NCI-H2081 treated with DMSO at 0.1 percent for 48 hours (cell line): ENCODE results near the gene CWC22.
"Not testable (repeated sequence)": the region's sequence is repeated elsewhere in the genome, so short reads cannot be mapped to it uniquely, and the experiment has no call there.

Source experiments
- DNase-seq: peaks from one replicate; lab custom pipeline; 2025; lab: John Stamatoyannopoulos, UW

Gene CWC22

GRCh38 chr2:179950391-179950790 is 56.7 kb downstream of the CWC22 start:
- DNase-seq = no peak

DNA sequence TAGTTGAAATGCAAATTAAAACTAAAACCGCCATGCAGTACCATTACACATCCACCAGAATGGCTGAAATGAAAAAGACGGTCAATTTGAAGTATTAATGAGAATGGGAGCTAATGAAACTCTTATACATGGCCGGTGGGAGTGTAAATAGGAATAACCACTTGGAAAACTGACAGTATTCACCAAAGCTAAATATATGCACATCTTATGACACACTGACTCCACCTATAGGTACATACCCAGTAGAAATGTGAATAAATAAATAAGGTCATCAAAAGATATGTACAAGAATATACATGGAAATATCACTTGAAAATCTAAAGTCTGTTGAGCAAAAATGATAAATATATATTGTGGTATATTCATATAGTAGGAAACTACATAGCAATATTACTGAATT is 57.7 kb downstream of the CWC22 start:
- DNase-seq = no peak

DNA sequence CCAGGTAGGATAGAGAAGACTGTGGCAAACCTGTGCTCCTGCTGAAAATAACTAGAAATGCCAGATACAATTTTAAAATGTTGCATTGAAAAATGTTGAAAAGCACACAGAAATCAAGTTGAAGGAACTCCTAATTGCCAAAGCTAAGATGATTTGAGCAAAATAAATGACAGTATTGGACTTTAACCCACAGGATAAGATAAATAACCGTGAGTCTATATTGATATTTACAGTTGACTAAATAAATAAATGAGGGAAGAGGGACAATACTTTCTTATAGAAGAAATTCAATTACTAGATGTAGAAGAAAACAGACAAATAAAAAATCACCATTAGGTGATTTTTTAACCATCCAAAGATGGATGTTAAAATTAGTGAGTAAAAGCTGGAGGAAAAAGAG is 59.0 kb downstream of the CWC22 start:
- DNase-seq = no peak

GRCh38 chr2:179946810-179947615 is 60.1 kb downstream of the CWC22 start:
- DNase-seq = no peak

GRCh38 chr2:179946346-179946745 is 60.8 kb downstream of the CWC22 start:
- no peak for DNase-seq

GRCh38 chr2:179939259-179939658 is 67.8 kb downstream of the CWC22 start:
- DNase-seq = no peak

DNA sequence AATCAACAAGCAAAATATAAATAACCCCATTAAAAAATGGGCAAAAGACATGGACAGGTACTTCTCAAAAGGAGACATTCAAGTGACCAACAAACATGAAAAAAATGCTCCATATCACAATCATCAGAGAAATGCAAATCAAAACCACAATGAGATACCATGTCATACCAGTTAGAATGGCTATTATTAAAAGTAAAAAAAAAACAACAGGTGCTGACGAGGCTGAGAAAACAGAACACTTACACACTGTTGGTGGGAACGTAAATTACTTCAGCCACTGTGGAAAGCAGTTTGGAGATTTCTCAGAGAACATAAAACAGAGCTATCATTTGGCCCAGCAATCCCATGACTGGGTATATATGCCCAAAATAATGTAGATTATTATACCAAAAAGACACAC is 69.1 kb downstream of the CWC22 start:
- no peak for DNase-seq

DNA sequence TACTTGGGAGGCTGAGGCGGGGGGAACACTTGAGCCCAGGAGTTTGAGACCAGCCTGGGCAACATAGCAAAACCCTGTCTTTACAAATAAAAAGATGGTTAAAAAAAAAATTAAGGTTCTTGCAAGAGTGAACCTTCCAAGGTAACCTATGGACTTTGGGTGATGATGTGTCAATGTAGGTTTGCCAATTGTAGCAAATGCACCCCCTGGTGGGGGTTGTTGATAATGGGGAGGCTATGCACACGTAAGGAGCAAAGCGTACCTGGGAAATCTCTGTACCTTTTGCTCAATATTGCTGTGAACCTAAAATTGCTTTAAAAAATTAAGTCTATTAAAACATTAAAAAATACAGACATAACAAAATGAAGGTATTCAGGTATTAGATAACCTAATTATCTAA is 70.4 kb downstream of the CWC22 start:
- no peak for DNase-seq

GRCh38 chr2:179936141-179936540 is 71.0 kb downstream of the CWC22 start:
- DNase-seq = no peak

GRCh38 chr2:179932786-179933185 is 74.3 kb downstream of the CWC22 start:
- no peak for DNase-seq

DNA sequence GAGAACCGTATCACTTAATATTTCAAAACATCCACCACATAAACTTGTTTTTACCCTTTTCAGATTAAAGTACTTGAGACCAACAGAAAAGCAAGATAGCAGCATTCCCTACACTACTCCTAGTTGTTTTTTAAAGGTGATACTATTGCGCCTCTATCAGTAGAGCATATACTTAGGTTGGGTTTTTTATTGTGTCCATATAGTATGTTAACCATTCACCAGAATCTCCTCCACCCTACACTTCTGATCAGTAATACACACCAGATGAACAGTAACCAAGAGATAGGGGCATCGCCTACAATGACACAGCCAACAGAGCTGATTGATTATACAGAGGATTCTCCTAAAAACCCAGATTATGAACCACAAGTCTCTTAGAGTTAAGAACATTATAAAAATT is 75.6 kb downstream of the CWC22 start:
- DNase-seq = no peak

GRCh38 chr2:179929997-179930396 is 77.1 kb downstream of the CWC22 start:
- DNase-seq = not testable (repeated sequence)

- no peak for DNase-seq
These were observed 80.1 kb downstream of the CWC22 start for GRCh38 chr2:179927041-179927440.

- no peak for DNase-seq
These were observed 81.4 kb downstream of the CWC22 start for GRCh38 chr2:179925713-179926112.

DNA sequence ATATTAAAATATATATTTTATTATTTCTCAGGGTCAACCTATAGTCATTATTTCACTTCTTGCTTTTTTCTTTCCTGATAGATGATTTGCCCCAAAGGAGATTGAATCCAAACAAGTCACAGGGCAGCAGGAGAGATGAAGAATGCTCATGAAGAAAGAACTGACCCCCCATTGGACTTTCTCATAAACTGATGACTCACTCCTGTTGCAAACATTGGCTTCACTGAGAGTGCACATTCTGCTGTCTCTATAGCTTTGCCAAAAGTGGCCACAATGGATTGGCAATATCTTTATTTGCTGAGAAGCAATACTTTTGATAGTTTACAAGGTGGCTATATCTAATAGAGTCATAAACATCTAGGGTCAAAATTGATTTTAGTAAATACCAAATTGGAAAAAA is 89.8 kb downstream of the CWC22 start:
- no peak for DNase-seq

DNA sequence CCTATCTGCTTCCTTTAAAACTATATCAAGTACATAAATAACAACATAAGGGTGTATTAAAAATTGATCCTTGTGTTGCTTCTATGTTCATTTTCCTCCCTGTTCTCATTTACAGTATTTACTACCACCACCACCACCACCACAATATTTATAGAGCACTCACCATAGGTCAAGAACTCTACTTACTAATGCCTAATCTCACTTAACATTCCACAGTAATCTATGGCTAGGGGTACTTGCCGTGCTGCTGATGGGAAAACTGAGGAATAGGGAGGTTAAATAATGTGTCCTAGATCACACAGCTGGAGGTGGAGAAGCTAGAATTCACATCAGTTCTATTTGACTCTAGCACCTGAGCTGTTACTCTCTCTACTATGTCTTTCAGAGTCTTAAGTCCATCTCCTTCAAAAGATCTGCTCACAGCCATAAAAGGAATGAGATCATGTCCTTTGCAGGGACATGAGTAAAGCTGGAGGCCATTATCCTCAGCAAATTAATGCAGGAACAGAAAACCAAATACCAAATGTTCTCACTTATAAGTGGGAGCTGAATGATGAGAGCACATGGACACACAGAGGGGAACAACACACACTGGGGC is 91.6 kb downstream of the CWC22 start:
- no peak for DNase-seq

DNA sequence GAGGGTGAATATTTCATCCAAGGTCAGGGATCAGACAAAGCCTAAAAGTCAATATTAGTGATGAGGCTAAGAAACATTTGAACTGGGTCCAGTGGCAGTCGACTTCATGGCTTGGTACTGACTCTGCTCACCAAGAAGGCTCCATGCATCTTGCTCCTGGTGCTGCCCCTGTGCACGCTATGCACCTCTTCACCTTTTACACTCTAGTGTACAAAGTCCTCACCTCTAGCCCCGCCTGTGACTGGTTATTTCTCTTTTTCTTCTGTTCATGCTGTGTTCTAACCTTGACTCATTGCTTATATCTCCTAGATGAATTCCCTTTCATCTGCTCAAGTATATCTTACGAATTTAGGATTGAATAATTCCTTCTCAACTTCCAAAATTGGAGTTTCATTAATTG is 93.3 kb downstream of the CWC22 start:
- no peak for DNase-seq

DNA sequence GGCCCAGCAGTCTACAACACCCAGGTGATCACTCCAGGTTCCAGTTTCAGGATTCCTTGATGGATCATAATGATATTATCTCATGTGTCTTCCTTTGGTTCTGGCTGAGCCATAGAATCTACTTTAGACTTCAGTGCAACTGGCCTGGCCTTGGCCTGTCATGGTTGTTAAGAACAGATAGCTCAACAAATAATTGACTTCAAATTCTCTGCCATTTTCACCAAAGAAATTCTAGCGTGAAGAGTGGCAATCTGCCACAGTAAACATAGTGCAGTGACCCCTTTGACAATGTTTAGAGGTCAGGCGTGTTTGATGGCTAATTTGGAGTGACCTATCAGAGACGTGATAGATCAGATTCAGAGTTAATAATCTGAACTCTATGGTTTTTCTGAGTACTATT is 95.5 kb downstream of the CWC22 start:
- no peak for DNase-seq

DNA sequence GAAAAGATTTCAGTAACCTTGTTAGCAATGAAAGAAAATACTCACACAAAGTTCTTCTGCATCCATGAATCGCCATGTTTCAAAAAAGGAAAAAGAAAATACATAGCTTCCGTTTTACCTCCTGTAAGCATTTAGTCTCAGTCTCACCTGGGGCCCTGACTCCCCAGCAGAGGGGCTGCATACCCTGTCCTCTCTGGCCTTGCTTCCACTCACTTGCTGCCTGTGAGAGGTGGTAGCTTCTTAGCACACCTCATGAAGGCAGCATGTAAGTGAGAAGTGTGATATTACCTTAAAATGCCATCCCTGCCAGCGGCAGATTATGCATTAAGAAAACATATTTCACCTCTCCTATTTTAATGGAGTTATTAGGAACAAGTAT is 96.4 kb downstream of the CWC22 start:
- DNase-seq = no peak

DNA sequence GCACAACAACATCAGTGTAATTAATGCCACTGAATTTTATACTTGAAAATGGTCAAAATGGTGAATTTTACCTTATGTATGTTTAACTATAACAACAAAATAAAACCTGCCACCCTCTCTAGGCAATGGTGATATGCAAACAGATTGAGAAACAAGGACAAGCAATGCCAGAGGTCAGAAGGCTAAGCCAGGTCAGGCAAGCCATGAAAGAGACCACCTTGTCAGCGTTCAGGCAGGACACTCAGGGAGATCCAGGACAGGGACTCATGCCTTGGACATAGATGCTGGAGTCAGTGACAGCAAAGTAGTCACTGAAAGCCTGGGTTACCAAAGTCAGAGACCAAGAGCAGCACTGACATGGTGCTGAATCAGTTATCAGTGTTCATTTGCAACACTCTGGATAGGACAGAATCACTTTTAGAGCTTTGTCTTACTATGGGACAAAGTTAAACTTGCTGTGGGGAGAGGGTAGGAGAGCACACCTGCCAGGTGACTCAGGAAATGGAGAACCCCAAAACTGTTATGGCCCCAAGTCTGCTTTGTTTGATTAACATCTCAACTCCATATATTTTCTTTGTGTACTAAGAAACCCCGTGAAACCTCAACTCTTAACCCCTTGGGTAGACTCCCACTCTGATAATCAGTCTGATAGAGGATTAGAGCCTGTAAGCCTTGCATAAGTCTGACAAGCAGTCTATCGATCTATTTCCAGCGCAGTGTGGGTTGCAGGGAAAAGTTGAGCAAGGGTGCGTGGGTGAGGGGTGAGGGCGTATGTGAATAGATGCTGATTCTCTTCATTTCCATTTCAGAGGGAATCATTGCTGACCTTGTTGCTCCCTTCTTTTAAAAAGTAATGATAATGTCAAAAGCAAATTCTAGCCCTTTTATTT is 97.0 kb downstream of the CWC22 start:
- no peak for DNase-seq

DNA sequence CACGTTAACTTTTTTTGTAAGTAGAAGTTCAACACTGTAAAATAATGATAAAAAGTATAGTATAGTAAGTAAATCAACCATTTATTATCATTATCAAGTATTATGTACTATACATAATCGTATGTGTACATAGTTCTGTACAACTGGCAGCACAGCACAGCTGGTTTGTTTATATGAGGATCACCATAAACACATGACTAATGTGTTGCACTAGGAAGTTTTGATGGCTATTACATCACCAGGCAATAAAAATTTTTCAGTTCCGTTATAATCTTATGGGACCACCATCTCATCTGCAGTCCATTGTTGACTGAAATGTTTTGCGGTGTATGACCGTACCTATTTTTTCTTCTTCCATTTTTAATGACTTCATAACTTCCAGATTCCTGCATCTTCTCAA is 106.4 kb downstream of the CWC22 start:
- DNase-seq = no peak

DNA sequence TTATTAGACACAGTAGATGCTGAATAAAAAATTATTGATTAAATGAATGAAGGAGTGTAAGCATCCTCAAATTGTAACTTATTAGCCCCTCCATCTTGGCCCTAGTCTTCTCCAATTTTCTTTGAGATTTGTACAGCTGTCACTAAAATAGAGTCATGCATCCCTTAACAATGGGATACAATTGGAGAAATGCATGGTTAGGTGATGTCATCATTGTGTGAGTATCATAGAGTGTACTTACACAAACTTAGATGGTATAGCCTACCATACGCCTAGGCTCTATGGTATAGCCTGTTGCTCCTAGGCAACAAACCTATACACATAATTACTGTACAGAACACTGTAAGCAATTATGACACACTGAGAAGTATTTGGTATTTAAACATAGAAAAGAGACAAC is 107.4 kb downstream of the CWC22 start:
- no peak for DNase-seq

DNA sequence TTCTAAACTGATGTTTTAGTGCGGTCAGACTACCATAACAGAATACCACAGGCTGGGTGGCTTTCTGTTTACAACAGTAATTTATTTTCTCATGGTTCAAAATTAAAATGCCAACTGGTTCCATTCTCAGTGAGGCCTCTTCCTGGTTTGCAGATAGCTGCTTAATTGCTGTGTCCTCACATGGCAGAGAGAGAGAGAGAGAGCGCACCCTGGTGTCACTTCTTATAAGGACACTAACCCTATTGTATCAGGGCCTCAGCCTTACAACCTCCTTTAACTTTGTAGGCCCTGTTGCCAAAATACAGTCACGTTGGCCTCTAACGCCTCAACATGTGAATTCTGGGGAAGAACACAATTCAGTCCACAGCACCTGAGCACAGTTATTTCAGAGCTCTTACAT is 108.2 kb downstream of the CWC22 start:
- DNase-seq = no peak
